OCI-LY7 (cell line): ENCODE measurements around the gene EFNA5. TPM values are rescaled to one million over a fixed set of nuclear protein-coding genes. Genes with fewer than 3 reads are reported as not detected.

ENCODE experiments used
- BruUV-seq: library from RNA; stranded (reverse); fragments of 400-500 nt; replicated peaks from 2 replicates; lab custom pipeline; 2021; lab: Mats Ljungman, UMichigan
- CTCF ChIA-PET: fragments of 300-600 bp; sonication (Branson Sonifier 250); formaldehyde crosslinking; loops from one replicate; lab custom pipeline; 2022; ENCODE audit warnings: antibody characterized with exemption; ENCODE audit not compliant: unreplicated experiment; lab: Charles Lee
- POLR2A ChIA-PET: fragments of 300-600 bp; sonication (Branson Sonifier 250); formaldehyde crosslinking; loops from one replicate; lab custom pipeline; 2022; ENCODE audit warnings: antibody characterized with exemption; lab: Charles Lee
- DNase-seq: peaks from one replicate; pipeline ENCODE4 v3.0.0-alpha.2; 2015; ENCODE audit warnings: low spot score
- H2AFZ ChIP-seq: fragments of 200-600 bp; sonication (generic), shearing (Covaris generic); 2 replicates; pipeline ENCODE4 v1.6.1; 2014; ENCODE audit warnings: mild to moderate bottlenecking, antibody characterized with exemption, low read length, moderate library complexity
- H3K27ac ChIP-seq: fragments of 200-600 bp; sonication (generic); 2 replicates; pipeline ENCODE4 v1.5.1; 2014; ENCODE audit warnings: mixed run types, low read depth, mild to moderate bottlenecking, moderate library complexity, low read length, inconsistent platforms; ENCODE audit not compliant: poor library complexity, severe bottlenecking
- H3K36me3 ChIP-seq: fragments of 200-600 bp; sonication (generic); 2 replicates; pipeline ENCODE4 v1.6.1; 2014; ENCODE audit warnings: mild to moderate bottlenecking, antibody characterized with exemption, low read length, moderate library complexity, mixed read lengths; ENCODE audit not compliant: insufficient read depth
- H3K4me1 ChIP-seq: fragments of 200-600 bp; sonication (generic); 2 replicates; pipeline ENCODE4 v1.5.1; 2014; ENCODE audit warnings: mild to moderate bottlenecking, low read length; ENCODE audit not compliant: insufficient read depth, poor library complexity, severe bottlenecking
- H3K4me2 ChIP-seq: fragments of 200-600 bp; sonication (generic); 2 replicates; pipeline ENCODE4 v1.6.1; 2014; ENCODE audit warnings: mild to moderate bottlenecking, low read length
- H3K4me3 ChIP-seq: fragments of 200-600 bp; sonication (generic); 2 replicates; pipeline ENCODE4 v1.5.1; 2014; ENCODE audit warnings: mild to moderate bottlenecking, low read depth, low read length; ENCODE audit not compliant: poor library complexity, severe bottlenecking
- H3K79me2 ChIP-seq: fragments of 200-600 bp; sonication (generic); 2 replicates; pipeline ENCODE4 v1.6.1; 2016; ENCODE audit warnings: low read depth, mild to moderate bottlenecking, low read length, moderate library complexity, mixed read lengths; ENCODE audit not compliant: insufficient read depth
- H3K9me2 ChIP-seq: fragments of 200-600 bp; sonication (generic); 2 replicates; pipeline ENCODE4 v1.6.1; 2016; ENCODE audit warnings: mild to moderate bottlenecking, low read length, mixed read lengths; ENCODE audit not compliant: insufficient read depth
- H3K9me3 ChIP-seq: fragments of 200-600 bp; sonication (generic); 2 replicates; pipeline ENCODE4 v1.6.1; 2014; ENCODE audit warnings: mild to moderate bottlenecking, mixed run types, low read length, mixed read lengths
- H4K20me1 ChIP-seq: fragments of 200-600 bp; sonication (generic); 2 replicates; pipeline ENCODE4 v1.6.1; 2014; ENCODE audit warnings: mild to moderate bottlenecking, antibody characterized with exemption, low read length, moderate library complexity, mixed read lengths; ENCODE audit not compliant: insufficient read depth
- CTCF ChIP-seq: fragments of 200-600 bp; sonication (generic); conservative IDR thresholded peaks from 2 replicates; pipeline ENCODE4 v1.5.1; 2014; ENCODE audit warnings: mild to moderate bottlenecking, antibody characterized with exemption, low read length, moderate library complexity, mixed read lengths
- EZH2phosphoT487 ChIP-seq: fragments of 200-600 bp; sonication (generic); IDR thresholded peaks from 2 replicates; pipeline ENCODE4 v1.6.1; 2018; ENCODE audit warnings: low read depth, borderline replicate concordance, mild to moderate bottlenecking, mixed run types, antibody characterized with exemption, low read length, moderate library complexity, mixed read lengths
- intact Hi-C: fragments of 100-400 bp; cut with micrococcal nuclease; formaldehyde crosslinking; loops from one replicate; pipeline ENCODE4 v1.10.0; 2022; ENCODE audit not compliant: unreplicated experiment
- total RNA-seq, 2 experiments: library from RNA; depleted of rRNA in 1 of 2; stranded (reverse); fragments of >200 nt in 1 of 2; shearing (Covaris generic) in 1 of 2; gene quantifications; 2 replicates each; pipeline ENCODE4 v1.2.3, GENCODE V29; 2014 to 2022

Gene EFNA5
- total RNA-seq, 2 experiments from 2014 or later: 2.1 to 3.1 TPM

- H3K27ac ChIP-seq: peak overlapping the region; percentile 23
- H3K4me2 ChIP-seq: peak overlapping the region; percentile 10
- no peak overlapping the region for H3K4me3 ChIP-seq
- no TSS peak for BruUV-seq
- peak; percentile 63 for DNase-seq
- TF ChIP-seq CTCF: no peak
- TF ChIP-seq EZH2phosphoT487: no peak
- CTCF ChIA-PET: interaction anchor here (0.5 kb wide), 1 partner anchor 216 kb away, joined by 3 read pairs; no protein-coding TSS in a partner anchor
- POLR2A ChIA-PET: interaction anchor here (0.6 to 1.8 kb wide), 8 partner anchors 18 to 194 kb away, joined by 3 to 7 read pairs (median 3); no protein-coding TSS in a partner anchor
- no peaks in the 10 kb centered on the region for H3K9me3 ChIP-seq
- no peaks in the 10 kb centered on the region for H3K79me2 ChIP-seq
- no peaks in the 10 kb centered on the region for H4K20me1 ChIP-seq
- H2AFZ ChIP-seq: peak overlapping the region; percentile 53; the same call in 1 of the 2 replicates
- H3K36me3 ChIP-seq: no peaks in the 10 kb centered on the region; the same call in 1 of the 2 replicates
- intact Hi-C loops: no loop called here
- H3K4me1 ChIP-seq: peaks cover 78% of the 10 kb centered on the region
- H3K9me2 ChIP-seq: no peaks in the 10 kb centered on the region
Observed at GRCh38 chr5:107378218-107378899, 292.4 kb downstream of the EFNA5 start.

DNA sequence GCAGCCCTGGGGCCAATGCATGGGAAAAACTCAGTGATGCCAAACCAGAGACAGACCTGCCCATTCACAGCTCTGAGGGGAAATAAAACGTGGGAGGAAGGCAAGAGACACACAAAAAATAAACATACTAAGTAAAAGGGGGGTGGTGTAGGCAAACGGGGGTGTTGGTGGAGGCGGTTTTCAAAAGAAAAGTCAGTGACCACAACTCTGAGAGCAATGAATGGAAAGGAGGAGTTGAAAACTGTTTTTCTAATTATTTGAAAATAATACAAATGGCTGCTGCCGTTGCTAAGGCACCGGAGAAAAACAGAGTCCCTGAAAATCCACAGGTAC is 293.5 kb downstream of the EFNA5 start:
- Histone ChIP-seq H3K79me2 (no peaks in the 10 kb centered on the region), H3K9me2 (no peaks in the 10 kb centered on the region), H3K4me2 (no peak overlapping the region), H3K4me3 (no peak overlapping the region), H3K4me1 (peaks cover 76% of the 10 kb centered on the region), H4K20me1 (no peaks in the 10 kb centered on the region), H3K36me3 (no peaks in the 10 kb centered on the region; the same call in 1 of the 2 replicates), H3K27ac (no peak overlapping the region), H2AFZ (no peak overlapping the region), H3K9me3 (no peaks in the 10 kb centered on the region)
- BruUV-seq: no TSS peak
- intact Hi-C loops: no loop called here
- no peak for DNase-seq
- ChIA-PET CTCF (no interaction called here), POLR2A (interaction anchor here (1.0 kb wide), 1 partner anchor 10 kb away, joined by 3 read pairs; no protein-coding TSS in a partner anchor)
- no peak for TF ChIP-seq CTCF
- TF ChIP-seq EZH2phosphoT487: no peak
